Activated CD4-positive, alpha-beta T cell treated with anti-CD3 and anti-CD28 coated beads, Interleukin-2, amount 10 ng/mL, durations not matched to agents 7 days and 5 days (primary cell): ENCODE data around the gene PRDM15. TPM values are rescaled to one million over a fixed set of nuclear protein-coding genes. Genes with fewer than 3 reads are reported as not detected.

Experiments used
- CTCF ChIA-PET: fragments of 350-600 bp; sonication (Branson Sonifier 250); formaldehyde crosslinking; loops from one replicate; lab custom pipeline; 2021; ENCODE audit warnings: antibody characterized with exemption; lab: Charles Lee
- POLR2A ChIA-PET: fragments of 350-600 bp; sonication (Branson Sonifier 250); formaldehyde crosslinking; loops from one replicate; lab custom pipeline; 2021; ENCODE audit warnings: antibody characterized with exemption; lab: Charles Lee
- DNase-seq: peaks from one replicate; pipeline ENCODE4 v3.0.0-alpha.2; 2020
- H3K27ac Mint-ChIP-seq: one replicate; pipeline ENCODE4 v1.8.0; 2021; ENCODE audit warnings: mild to moderate bottlenecking, moderate library complexity, mixed read lengths
- H3K27me3 Mint-ChIP-seq: one replicate; pipeline ENCODE4 v1.8.0; 2021; ENCODE audit warnings: mixed read lengths
- H3K36me3 Mint-ChIP-seq: one replicate; pipeline ENCODE4 v1.8.0; 2021; ENCODE audit warnings: low read depth, mixed read lengths
- H3K4me1 Mint-ChIP-seq: one replicate; pipeline ENCODE4 v1.8.0; 2021; ENCODE audit warnings: mixed read lengths
- H3K4me3 Mint-ChIP-seq: one replicate; pipeline ENCODE4 v1.8.0; 2021; ENCODE audit warnings: mild to moderate bottlenecking, moderate library complexity, mixed read lengths
- H3K9me3 Mint-ChIP-seq: one replicate; pipeline ENCODE4 v1.8.0; 2021; ENCODE audit warnings: mixed read lengths
- total RNA-seq, 2 experiments: library from RNA; stranded (reverse); gene quantifications; one replicate each; pipeline ENCODE4 v1.2.3, GENCODE V29; 2021

Gene PRDM15
- total RNA-seq, 2 experiments from 2014 or later: 10.0 to 10.3 TPM

GRCh38 chr21:41755934-41756773 is 123.0 kb downstream of the PRDM15 start:
- ChIA-PET CTCF (interaction anchor here (0.7 kb wide), 1 partner anchor 20 kb away, joined by 4 read pairs; no protein-coding TSS in a partner anchor), POLR2A (no interaction called here)
- Mint-ChIP-seq H3K4me3 (no peak overlapping the region), H3K4me1 (no peaks in the 10 kb centered on the region), H3K36me3 (no peaks in the 10 kb centered on the region), H3K27me3 (peaks cover 16% of the 10 kb centered on the region), H3K9me3 (no peaks in the 10 kb centered on the region), H3K27ac (no peak overlapping the region)
- no peak for DNase-seq

DNA sequence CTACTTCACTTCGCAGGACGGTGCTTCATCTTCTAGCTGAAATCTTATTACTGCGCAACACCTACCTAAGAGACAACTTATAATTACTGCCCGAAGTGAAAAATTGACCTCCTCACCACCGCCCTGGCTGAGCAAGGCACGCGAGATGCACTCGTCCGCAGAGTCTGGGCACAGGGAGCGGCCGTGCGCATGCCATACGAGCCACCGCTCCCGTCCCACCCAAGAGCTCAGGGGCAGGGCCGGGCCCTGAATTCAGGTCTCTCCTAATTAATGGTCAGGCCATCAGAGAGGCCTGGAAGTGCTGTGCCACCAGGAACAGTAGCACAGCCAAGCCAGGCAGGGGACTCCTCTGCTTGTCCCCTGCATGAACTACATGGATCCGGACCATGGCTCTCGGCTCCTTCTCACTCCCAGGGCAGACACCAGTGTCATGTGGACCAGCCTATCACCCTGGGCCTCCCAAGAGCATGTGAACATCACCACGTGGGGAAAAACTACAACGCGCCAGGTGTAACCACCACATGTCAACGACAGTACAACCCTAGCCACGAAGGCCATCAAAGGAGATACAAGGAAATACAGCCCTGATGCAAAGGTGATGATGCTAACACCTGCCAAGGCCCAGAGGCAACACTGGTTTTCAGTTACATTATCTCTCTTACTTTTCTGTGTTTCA is 123.7 kb downstream of the PRDM15 start:
- H3K27me3 Mint-ChIP-seq: peaks cover 8% of the 10 kb centered on the region
- H3K9me3 Mint-ChIP-seq: no peaks in the 10 kb centered on the region
- H3K4me1 Mint-ChIP-seq: no peaks in the 10 kb centered on the region
- H3K27ac Mint-ChIP-seq: no peak overlapping the region
- ChIA-PET POLR2A (no interaction called here), CTCF (interaction anchor here (1.2 kb wide), 1 partner anchor 10 kb away, joined by 5 read pairs; no protein-coding TSS in a partner anchor)
- no peak overlapping the region for H3K4me3 Mint-ChIP-seq
- DNase-seq: no peak
- H3K36me3 Mint-ChIP-seq: no peaks in the 10 kb centered on the region

- Mint-ChIP-seq H3K4me3 (no peak overlapping the region), H3K27me3 (no peaks in the 10 kb centered on the region), H3K27ac (no peak overlapping the region), H3K9me3 (no peaks in the 10 kb centered on the region), H3K4me1 (no peaks in the 10 kb centered on the region), H3K36me3 (no peaks in the 10 kb centered on the region)
- ChIA-PET CTCF (interaction anchor here (1.2 kb wide), 1 partner anchor 11 kb away, joined by 5 read pairs; no protein-coding TSS in a partner anchor), POLR2A (no interaction called here)
- no peak for DNase-seq
Measured at GRCh38 chr21:41754479-41754891, 124.7 kb downstream of the PRDM15 start.

DNA sequence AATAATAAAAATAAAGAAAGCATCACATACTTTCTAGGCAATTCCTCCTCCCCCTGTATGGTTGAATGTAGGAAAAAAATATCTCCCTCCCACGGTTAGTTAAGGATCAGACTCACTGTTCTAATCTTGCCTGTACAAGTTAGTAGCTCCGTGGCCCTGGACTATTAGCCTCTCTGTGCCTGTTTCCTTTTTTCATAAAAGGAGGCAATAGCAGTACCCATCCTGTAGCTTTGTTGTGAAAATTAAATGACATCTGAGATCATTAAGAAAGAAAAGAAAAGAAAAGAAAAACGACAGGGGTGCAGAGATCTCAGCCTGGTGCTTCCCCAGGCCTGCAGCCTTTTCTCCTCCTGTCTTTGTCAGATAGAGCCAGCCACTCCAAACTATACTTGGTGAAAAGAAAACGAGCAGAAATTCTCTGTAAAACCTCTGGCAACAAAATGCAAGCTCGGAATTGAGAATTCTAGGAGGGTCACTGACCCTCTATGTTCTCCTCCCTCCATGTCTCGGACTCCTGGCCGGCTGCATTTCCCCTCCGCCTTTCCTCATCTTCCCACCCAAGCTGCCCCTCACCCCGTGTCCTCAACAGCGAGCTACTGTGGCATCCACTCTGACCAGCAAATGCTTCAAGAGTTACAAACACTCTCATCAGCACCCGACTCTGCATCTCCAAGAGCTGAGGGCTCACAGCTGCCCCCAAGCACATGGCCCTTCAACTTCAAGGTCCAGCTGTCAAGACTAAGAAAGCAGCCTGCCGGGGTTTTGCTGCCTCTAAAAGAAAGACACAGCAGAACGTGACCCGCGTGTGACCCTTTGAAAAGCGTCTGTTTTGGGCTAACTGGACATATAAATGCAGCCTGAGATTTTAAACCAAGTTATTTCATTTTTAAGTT is 125.9 kb downstream of the PRDM15 start:
- DNase-seq: no peak
- no peak overlapping the region for H3K4me3 Mint-ChIP-seq
- CTCF ChIA-PET: no interaction called here

GRCh38 chr21:41752231-41752681 is 126.9 kb downstream of the PRDM15 start:
- Mint-ChIP-seq H3K36me3 (no peaks in the 10 kb centered on the region), H3K4me3 (no peak overlapping the region), H3K4me1 (no peaks in the 10 kb centered on the region), H3K27me3 (no peaks in the 10 kb centered on the region), H3K27ac (no peak overlapping the region), H3K9me3 (no peaks in the 10 kb centered on the region)
- no peak for DNase-seq
- CTCF ChIA-PET: no interaction called here
- POLR2A ChIA-PET: no interaction called here

More for the DNA sequence above, 125.9 kb downstream of the PRDM15 start:
- Mint-ChIP-seq H3K36me3 (no peaks in the 10 kb centered on the region), H3K4me1 (no peaks in the 10 kb centered on the region), H3K9me3 (no peaks in the 10 kb centered on the region), H3K27me3 (no peaks in the 10 kb centered on the region), H3K27ac (no peak overlapping the region)
- POLR2A ChIA-PET: no interaction called here

DNA sequence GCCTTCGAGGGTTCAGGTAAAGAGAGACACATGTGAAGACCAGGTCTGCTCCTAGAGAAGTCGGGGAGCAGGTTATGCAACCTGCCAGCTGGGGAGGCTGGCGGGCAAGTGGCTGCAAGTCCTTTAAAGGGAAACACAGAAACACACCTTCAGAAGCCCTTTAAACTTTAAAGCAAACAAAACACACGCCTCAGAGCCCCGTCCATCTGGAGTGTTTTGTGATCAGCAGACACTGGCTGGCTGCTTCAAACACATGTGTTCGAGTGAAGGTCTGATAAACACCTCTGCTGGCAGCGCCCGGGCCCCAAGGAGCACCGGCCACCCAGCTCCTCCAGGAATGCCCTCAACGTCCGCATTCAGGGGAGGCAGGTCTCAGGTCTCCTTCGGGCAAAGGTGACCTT is 127.5 kb downstream of the PRDM15 start:
- CTCF ChIA-PET: no interaction called here
- Mint-ChIP-seq H3K9me3 (no peaks in the 10 kb centered on the region), H3K36me3 (no peaks in the 10 kb centered on the region), H3K4me1 (no peaks in the 10 kb centered on the region), H3K4me3 (no peak overlapping the region), H3K27me3 (no peaks in the 10 kb centered on the region), H3K27ac (no peak overlapping the region)
- no peak for DNase-seq
- POLR2A ChIA-PET: no interaction called here

DNA sequence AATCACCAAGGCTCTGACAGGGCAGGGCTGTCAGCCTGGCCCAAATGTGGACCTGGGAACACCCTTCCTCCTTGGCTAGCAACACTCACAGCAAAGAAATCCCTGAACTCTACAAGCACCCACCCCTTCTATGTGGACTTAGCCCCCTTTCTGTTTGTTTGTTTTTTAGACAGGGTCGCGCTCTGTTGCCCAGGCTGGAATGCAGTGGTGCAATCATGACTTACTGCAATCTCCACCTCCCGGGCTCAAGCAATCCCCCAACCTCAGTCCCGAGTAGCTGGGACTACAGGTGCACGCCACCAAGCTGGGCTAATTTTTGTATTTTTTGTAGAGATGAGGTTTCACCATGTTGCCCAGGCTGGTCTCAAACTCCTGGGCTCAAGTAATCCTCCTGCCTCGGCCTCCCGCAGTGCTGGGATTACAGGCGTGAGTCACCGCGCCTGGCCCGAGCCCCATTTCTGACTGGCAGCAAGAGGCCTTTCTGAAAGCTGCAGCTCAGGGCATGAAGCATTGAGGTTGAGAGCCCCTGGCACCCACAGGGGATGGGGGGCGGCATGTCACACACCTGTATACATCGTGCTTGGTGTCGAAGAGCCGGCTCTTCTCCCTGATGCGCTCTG is 128.5 kb downstream of the PRDM15 start:
- Mint-ChIP-seq H3K4me3 (no peak overlapping the region), H3K27ac (no peak overlapping the region), H3K9me3 (no peaks in the 10 kb centered on the region), H3K27me3 (no peaks in the 10 kb centered on the region), H3K4me1 (no peaks in the 10 kb centered on the region), H3K36me3 (no peaks in the 10 kb centered on the region)
- ChIA-PET CTCF (no interaction called here), POLR2A (no interaction called here)
- no peak for DNase-seq

DNA sequence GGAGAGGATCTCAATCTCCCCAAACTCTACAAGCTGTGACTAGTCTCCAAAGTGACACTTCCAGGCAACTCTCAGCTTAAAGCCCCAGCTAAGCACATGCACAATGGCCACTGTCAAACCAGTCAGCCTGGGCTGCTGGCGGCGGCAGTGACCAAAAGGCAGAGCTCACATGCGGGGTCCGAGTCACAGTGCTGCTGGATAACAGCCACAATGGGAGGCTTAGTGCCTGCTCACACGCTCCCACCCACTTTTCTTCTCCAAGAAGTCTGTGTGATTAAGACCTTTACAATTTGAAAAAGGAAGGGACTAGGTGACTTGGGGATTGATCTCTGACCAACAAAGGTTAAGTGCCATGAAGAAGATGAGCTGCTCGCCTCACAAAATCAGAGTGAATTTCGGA is 129.1 kb downstream of the PRDM15 start:
- no peak for DNase-seq
- no peak overlapping the region for H3K27ac Mint-ChIP-seq
- CTCF ChIA-PET: no interaction called here
- H3K36me3 Mint-ChIP-seq: no peaks in the 10 kb centered on the region
- no peaks in the 10 kb centered on the region for H3K27me3 Mint-ChIP-seq
- H3K9me3 Mint-ChIP-seq: no peaks in the 10 kb centered on the region
- no peak overlapping the region for H3K4me3 Mint-ChIP-seq
- no peaks in the 10 kb centered on the region for H3K4me1 Mint-ChIP-seq
- POLR2A ChIA-PET: no interaction called here

DNA sequence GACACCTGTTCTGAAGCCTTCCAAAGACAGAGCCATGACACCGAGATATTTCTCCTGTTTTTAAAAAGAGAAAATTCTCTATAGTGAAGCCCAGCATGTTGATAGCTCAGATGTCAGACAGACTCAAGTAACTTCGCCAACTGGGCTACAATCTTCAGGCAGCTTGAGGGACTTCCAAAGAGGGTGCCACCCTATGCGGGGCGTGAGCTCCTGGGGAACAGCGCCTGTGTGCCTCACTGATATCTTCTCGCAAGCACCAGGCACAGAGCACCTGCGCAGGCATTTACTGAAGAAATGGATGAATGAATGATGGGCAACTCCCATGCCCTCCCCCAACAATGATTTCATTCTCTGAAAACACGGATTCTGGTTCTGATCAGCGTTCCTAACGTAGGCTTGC is 129.9 kb downstream of the PRDM15 start:
- ChIA-PET POLR2A (no interaction called here), CTCF (no interaction called here)
- no peaks in the 10 kb centered on the region for H3K9me3 Mint-ChIP-seq
- DNase-seq: no peak
- H3K27me3 Mint-ChIP-seq: no peaks in the 10 kb centered on the region
- H3K4me3 Mint-ChIP-seq: no peak overlapping the region
- no peak overlapping the region for H3K27ac Mint-ChIP-seq
- no peaks in the 10 kb centered on the region for H3K36me3 Mint-ChIP-seq
- no peaks in the 10 kb centered on the region for H3K4me1 Mint-ChIP-seq

Other genes starting within 250 kb of the PRDM15 start
- under 1 TPM in 1 of 2 experiments, not detected in 1; 0.07 TPM for gene RIPK4, start 112.3 kb downstream of the PRDM15 start, total RNA-seq
- 1 to 10 TPM; 7.0 to 8.8 TPM for gene C2CD2, start 74.7 kb upstream of the PRDM15 start, total RNA-seq
- 10 to 100 TPM; 22.1 to 22.6 TPM for gene ZBTB21, start 131.0 kb upstream of the PRDM15 start, total RNA-seq
- under 1 TPM; 0.10 to 0.21 TPM for gene UMODL1, start 192.0 kb upstream of the PRDM15 start, total RNA-seq